ENCODE measurements around the gene PPP4C.
"Not testable (repeated sequence)": the region's sequence is repeated elsewhere in the genome, so short reads cannot be mapped to it uniquely, and the experiment has no call there.

The PPP4C gene

GRCh38 chr16:30075503-30076275, at the start of gene PPP4C:
PPP4C (plus strand) TSS chr16:30075994; CDS start chr16:30076378, 384 bp downstream.
- peak; percentile 81 for DNase-seq (ENCODE audit: low read depth)

GRCh38 chr16:30026449-30026848, 49.3 kb upstream of the PPP4C start:
- DNase-seq (ENCODE audit: low read depth) = no peak

GRCh38 chr16:30027588-30028437, 48.0 kb upstream of the PPP4C start:
- DNase-seq (ENCODE audit: low read depth) = no peak

GRCh38 chr16:30028438-30029076, 47.2 kb upstream of the PPP4C start:
- no peak for DNase-seq (ENCODE audit: low read depth)

- DNase-seq (ENCODE audit: low read depth) = no peak
These were observed 45.6 kb upstream of the PPP4C start for GRCh38 chr16:30030011-30030685.

- DNase-seq (ENCODE audit: low read depth) = no peak
These were observed 44.9 kb upstream of the PPP4C start, which contains the start of gene TLCD3B for GRCh38 chr16:30030841-30031413. TLCD3B (minus strand) TSS chr16:30031271; CDS start chr16:30030527, 744 bp downstream.

GRCh38 chr16:30031477-30031918, 44.3 kb upstream of the PPP4C start:
- no peak for DNase-seq (ENCODE audit: low read depth)

GRCh38 chr16:30032083-30032819, 43.5 kb upstream of the PPP4C start:
- peak; percentile 37 for DNase-seq (ENCODE audit: low read depth)

- DNase-seq (ENCODE audit: low read depth) = no peak
These were observed 42.5 kb upstream of the PPP4C start for GRCh38 chr16:30033270-30033669.

- DNase-seq (ENCODE audit: low read depth) = no peak
These were observed 35.6 kb upstream of the PPP4C start for GRCh38 chr16:30040221-30040620.

- DNase-seq (ENCODE audit: low read depth) = not testable (repeated sequence)
These were observed 35.1 kb upstream of the PPP4C start for GRCh38 chr16:30040690-30041089.

GRCh38 chr16:30041841-30042240, 34.0 kb upstream of the PPP4C start:
- DNase-seq (ENCODE audit: low read depth) = no peak

- no peak for DNase-seq (ENCODE audit: low read depth)
These were observed 29.6 kb upstream of the PPP4C start for GRCh38 chr16:30046178-30046577.

- no peak for DNase-seq (ENCODE audit: low read depth)
These were observed 29.2 kb upstream of the PPP4C start for GRCh38 chr16:30046588-30046987.

- no peak for DNase-seq (ENCODE audit: low read depth)
These were observed 25.9 kb upstream of the PPP4C start for GRCh38 chr16:30049871-30050270.

- DNase-seq (ENCODE audit: low read depth) = no peak
These were observed 24.3 kb upstream of the PPP4C start for GRCh38 chr16:30051518-30051917.

- DNase-seq (ENCODE audit: low read depth) = peak; percentile 85
These were observed 23.0 kb upstream of the PPP4C start for GRCh38 chr16:30052671-30053372.

- DNase-seq (ENCODE audit: low read depth) = no peak
These were observed 22.3 kb upstream of the PPP4C start for GRCh38 chr16:30053376-30054015.

GRCh38 chr16:30054451-30054850, 21.3 kb upstream of the PPP4C start:
- no peak for DNase-seq (ENCODE audit: low read depth)

All from activated T-cell treated with anti-CD3 and anti-CD28 coated beads for 1 hour (primary cell).